Activated CD4-positive, CD25-positive, alpha-beta regulatory T cell treated with anti-CD3 and anti-CD28 coated beads, Interleukin-2, amount 50 U/mL, for 16 hours (primary cell): Measurements from ENCODE around the gene KRT13.

ENCODE experiments used
- DNase-seq: peaks from one replicate; pipeline ENCODE4 v3.0.0-alpha.2; 2020; ENCODE audit warnings: low read depth, low spot score

KRT13 gene

DNA sequence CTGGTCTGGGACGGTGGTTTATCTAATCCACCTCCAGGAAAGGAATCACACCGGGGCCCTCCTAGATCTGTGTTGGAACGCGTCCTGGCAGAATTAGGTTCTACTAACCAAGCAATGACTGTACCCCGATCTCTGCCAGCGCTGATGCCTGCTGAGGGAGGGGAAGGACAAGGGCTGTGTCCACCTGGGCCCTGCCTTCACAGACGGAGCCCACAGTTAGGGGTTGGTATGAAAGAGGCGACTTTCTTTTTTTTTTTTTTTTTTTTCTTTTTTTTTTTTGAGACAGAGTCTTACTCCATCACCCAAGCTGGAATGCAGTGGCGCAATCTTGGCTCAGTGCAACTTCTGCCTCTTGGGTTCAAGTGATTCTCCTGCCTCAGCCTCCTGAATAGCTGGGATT lies 32.6 kb upstream of the KRT13 start:
- DNase-seq, result no peak

DNA sequence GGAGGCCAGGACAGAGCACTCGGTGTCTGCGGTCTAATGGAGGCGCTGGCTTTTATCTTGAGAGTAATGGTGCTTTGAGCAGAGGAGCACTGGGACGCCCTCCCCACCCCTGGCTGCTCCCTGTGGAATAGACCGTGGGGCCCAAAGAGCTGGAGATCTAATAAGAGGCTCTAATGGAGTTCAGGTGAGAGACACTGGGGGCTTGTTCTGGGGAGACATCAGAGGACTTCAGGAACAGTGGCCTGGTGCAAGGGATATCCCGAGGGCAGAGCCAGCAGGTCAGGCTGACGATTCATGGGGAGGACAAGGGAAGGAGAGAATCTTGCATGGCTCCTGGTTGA lies 32.2 kb upstream of the KRT13 start:
- no peak for DNase-seq

- DNase-seq, result no peak
Measured at GRCh38 chr17:41536741-41537613, 31.6 kb upstream of the KRT13 start.

DNA sequence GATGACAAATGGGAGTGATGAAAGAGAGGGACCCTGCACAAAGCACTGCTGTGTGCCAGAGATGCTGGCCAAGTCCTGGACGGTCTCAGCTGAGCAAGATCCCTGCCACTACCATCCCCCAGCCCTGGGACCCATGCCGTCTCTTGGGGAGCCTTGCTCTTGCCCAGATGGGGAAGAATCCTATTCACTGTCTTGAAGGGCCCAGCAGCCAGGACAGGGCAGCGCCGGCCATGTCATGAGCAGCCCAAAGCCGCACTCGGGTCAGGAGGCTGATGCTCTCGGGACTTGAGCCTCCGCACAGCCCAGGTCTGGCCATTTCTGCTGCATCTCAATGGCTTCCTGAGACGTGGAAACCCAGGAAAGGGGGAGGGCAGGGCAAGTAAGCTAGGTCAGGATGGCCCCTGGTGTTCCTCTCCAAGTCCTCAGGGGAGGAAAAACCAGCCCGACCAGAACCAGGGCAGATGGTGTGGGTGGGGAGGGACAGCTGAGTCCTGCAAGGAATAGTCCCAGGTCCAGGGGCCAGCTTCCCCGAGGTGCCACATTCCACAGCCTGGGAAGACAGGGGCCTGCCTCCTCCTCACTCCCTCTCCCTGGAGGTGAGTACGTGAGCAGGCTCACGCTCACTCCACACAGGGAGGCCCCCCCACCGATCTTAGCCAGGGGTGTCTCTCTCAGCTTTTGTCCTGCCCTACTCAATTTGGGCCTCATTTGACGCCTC lies 30.5 kb upstream of the KRT13 start:
- DNase-seq, result no peak

- DNase-seq, result no peak
Measured at GRCh38 chr17:41534899-41535546, 29.6 kb upstream of the KRT13 start.

DNA sequence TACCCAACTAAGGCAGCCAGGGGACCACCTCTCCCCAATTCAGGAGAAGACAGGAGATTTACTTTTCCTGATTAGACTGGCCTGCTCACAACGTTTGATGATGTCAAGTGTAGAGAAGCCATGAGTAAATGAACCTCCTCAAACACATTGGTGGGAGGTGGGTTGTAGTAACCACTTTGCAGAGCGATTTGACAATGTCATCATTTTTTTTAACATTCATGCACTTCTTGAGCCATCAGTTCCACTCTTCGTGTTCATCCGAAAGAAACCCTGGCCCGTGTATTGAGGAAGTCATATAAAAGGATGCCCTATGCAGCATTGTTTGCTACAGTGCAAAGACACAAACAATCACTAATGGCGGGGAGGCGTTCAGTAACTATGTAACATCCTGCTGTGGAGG lies 28.2 kb upstream of the KRT13 start:
- DNase-seq, result no peak

- no peak for DNase-seq
Measured at GRCh38 chr17:41532947-41533570, 27.6 kb upstream of the KRT13 start.

DNA sequence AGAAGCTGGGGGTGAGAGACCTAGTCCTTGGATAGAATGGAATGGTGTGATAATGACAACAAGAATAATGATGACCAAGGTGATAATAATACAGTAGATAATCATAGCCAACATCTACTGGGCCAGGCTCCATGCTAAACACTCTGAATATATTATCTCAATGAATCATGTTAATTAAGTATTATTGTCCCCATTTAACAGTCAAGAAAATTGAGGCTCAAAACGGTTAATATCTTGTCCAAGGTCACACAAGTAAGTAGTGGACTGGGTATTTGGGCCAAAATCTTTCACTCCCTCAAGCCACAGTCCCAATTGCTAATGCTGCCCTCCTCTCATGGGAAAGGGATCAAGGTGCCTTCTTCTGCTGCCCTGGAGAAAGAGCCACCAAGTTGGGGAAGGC lies 26.6 kb upstream of the KRT13 start:
- DNase-seq, result no peak

GRCh38 chr17:41530062-41531048 lies 24.9 kb upstream of the KRT13 start:
- no peak for DNase-seq

DNA sequence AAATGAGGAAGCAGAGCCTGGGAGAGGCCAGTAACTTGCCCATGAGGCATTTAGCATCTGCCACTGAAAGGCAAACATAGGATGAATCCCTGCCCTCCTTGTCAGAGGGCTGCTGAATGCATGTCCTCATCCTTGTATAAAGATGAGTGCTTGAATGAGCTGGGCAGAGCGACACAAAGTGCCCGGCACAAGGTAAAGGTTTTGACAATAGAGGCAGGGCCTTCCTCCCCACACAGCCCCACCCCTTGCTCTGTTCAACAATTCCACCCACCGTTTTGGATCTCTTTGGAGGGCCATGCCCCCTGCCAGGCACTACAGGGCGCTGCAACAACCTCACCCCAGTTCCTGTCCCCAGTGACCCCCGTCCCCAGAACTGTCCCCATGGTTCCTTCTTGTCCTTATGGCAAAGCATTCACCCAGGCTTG lies 24.1 kb upstream of the KRT13 start:
- no peak for DNase-seq

DNA sequence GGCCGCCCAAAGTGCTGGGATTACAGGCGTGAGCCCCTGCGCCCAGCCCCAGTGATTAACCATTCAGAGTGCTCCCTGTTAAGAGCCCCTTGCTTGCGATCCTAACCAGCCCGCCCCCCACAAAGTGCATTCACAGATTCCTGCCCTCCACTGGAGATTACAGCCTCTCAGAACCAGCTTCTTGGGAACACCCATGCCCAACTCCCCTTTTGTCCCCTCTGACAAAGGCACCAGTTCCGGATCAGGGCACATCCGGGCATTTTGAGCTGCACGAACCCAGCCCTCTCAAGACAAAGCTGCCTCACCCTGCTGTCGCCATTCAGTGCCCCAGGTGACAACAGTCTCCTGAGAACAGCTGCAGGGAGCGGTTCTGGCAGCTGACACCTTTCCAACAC lies 23.5 kb upstream of the KRT13 start:
- DNase-seq, result no peak

DNA sequence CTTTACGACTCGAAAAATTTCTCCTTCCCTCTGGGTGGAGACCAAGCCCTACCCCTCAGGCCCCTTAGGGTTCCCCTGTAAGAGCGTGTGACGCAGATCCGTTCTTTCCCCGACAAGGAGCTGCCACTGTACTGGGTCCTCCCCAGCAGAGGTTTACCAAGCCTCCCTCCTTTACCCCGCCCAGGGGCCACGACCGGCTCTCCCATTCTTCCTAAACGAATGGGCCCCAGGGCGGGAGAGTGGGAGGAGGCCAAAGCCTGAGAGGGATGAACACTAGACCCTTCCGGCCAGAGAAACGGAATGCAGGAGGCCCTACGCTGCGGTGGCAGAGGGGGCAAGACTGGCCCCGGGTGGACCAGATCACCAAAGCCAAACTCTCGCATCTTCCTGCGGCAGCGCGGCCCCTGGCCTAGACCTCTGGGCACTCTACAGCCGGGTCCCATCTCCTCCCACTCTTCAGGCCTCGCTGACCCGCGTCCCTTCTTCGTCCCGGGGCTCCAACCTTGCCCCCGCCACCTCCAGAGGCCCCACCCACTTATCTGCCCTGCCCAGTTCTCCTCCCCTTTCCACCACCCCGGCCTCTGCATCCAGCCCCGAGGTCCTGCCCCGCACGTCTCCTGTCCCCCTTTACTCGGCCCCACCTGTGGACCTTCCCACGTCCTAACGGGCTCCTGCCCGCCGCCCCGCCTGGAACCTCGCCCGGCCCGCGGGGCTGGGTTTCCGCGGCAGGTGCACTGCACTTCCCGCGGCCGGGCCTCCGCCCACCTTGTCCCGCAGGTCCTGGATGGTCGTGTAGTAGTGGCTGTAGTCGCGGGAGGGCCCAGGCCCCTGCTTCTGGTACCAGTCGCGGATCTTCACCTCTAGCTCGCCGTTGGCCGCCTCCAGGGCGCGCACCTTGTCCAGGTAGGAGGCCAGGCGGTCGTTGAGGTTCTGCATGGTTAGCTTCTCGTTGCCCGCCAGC lies 21.9 kb upstream of the KRT13 start:
- no peak for DNase-seq

DNA sequence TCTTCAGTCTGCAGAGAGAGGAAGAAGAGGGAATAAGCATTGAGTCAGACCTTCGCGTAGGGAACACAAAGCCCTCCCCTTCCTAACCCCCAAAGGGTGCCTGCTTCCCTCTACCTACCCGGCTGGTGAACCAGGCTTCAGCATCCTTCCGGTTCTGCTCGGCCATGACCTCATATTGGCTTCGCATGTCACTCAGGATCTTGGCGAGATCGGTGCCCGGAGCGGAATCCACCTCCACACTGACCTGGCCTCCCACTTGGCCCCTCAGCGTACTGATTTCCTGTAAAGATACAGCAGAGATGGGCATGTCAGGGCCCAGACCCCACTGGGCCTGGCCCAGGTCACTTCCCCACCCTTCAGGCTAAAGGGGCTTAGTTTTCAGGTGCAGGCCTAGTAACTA lies 18.8 kb upstream of the KRT13 start:
- no peak for DNase-seq

- no peak for DNase-seq
Measured at GRCh38 chr17:41523787-41524186, 18.4 kb upstream of the KRT13 start.

- DNase-seq, result no peak
Measured at GRCh38 chr17:41523225-41523593, 17.8 kb upstream of the KRT13 start.

DNA sequence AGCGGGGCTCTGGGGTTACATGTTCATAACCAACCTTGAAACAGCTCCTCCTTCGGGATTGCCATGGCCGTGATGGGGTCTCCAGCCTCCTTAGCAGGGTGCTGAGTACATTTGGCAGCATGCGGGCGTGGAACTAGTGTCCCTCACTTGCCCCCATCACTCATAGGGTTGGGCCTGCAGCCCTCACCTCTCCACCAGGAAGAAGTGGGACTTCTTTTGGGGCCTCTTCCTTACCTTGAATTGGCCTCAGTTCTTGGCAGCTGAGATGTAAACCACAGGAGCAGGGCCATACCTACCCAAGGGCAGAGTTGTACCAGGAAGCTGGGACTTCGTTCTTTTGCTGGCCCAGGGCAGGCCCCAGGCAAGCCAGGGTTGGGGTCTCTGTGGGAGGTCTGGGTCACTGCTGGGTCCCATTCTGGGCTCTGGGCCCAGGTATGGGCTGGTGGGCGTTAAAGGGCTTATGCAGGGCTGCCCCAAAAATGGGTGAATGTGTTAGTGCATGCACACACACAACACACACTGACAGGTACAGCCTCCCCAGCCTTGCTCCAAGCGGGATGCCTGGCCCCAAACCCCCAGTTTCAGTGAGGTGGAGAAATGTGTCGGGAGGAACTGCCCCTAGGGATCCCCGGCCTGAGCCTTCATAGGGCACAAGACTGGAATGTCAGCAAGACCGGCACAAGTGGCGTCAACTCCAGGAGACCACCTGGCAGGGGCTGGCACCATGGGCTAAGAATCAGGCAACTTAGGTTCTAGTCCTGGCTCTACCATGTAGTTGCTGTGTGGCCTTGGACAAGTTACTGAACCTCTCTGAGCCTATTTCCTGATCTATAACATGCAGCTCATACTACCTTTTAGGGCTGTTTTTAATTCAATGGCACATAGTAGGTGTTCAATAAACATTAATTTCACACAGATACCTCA lies 17.2 kb upstream of the KRT13 start:
- DNase-seq, result no peak

GRCh38 chr17:41521574-41522261 lies 16.3 kb upstream of the KRT13 start:
- DNase-seq, result no peak

DNA sequence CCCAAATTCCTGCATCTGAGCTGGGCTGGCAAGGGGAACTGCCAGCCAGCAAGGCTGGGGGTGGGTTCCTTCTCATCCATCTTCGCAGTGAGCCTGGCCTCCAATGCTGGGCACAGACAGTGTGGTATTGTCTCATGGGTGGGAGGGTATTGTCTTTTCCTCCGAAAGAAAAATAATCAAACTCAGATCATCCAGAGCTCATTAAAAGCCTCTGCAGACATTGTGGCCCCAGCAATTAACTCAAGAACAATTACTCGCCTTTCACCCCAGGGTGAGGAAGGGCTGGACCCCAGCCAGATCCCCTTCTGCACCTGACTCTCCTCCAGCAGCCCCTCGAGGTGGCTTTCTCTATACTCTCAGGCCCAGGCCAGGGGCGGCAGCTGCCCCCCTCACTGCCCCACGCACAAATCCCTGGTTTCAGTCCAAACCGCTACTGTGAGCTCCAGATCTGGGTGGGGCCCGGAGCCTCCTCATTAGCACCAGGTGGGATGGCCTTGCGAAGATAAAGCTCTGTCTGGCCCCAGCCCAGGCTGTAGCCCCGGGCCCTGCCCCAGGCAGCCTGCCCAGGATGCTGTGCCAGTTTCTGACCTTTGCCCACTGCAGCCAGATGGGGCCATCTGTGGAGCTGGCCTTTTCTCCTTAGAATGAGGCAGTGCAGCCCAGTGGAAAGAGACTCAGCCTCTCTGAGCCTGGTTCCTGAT lies 15.6 kb upstream of the KRT13 start:
- DNase-seq, result no peak
